Astrocyte (in vitro differentiated cells and primary cell): ENCODE measurements around the gene CCDC57. TPM values are rescaled to one million over a fixed set of nuclear protein-coding genes. Genes with fewer than 3 reads are reported as not detected.

Experiments used
- DNase-seq: peaks from one replicate; pipeline ENCODE4 v3.0.0-alpha.2; 2010; ENCODE audit warnings: low read depth
- FAIRE-seq: peaks from 2 replicates; lab custom pipeline; 2011; peaks lifted over from hg19 to GRCh38; lab: Jason Lieb, UNC
- H2AFZ ChIP-seq: 2 replicates; pipeline ENCODE4 v1.6.0; 2012; ENCODE audit warnings: low read depth, low read length, inconsistent platforms
- H3K27ac ChIP-seq: 2 replicates; pipeline ENCODE4 v1.5.1; 2011; ENCODE audit warnings: low read depth, low read length, inconsistent platforms
- H3K27me3 ChIP-seq: 2 replicates; pipeline ENCODE4 v1.6.0; 2011; ENCODE audit warnings: low read length, inconsistent platforms; ENCODE audit not compliant: insufficient read depth
- H3K36me3 ChIP-seq: 2 replicates; pipeline ENCODE4 v1.5.1; 2011; ENCODE audit warnings: low read length, inconsistent platforms; ENCODE audit not compliant: insufficient read depth
- H3K4me1 ChIP-seq: 2 replicates; pipeline ENCODE4 v1.5.1; 2011; ENCODE audit warnings: low read length, inconsistent platforms; ENCODE audit not compliant: insufficient read depth
- H3K4me2 ChIP-seq: 2 replicates; pipeline ENCODE4 v1.6.0; 2012; ENCODE audit warnings: low read length, inconsistent platforms
- H3K4me3 ChIP-seq: 2 replicates; pipeline ENCODE4 v1.5.1; 2011; ENCODE audit warnings: low read depth, mild to moderate bottlenecking, low read length, inconsistent platforms; ENCODE audit not compliant: insufficient read depth
- H3K79me2 ChIP-seq: 2 replicates; pipeline ENCODE4 v1.6.0; 2012; ENCODE audit warnings: mild to moderate bottlenecking, low read length, inconsistent platforms; ENCODE audit not compliant: insufficient read depth
- H3K9ac ChIP-seq: 2 replicates; pipeline ENCODE4 v1.6.0; 2012; ENCODE audit warnings: mild to moderate bottlenecking, low read length, inconsistent platforms
- H3K9me3 ChIP-seq: 2 replicates; pipeline ENCODE4 v1.5.1; 2012; ENCODE audit warnings: low read depth, mild to moderate bottlenecking, low read length, inconsistent platforms; ENCODE audit not compliant: insufficient read depth
- H4K20me1 ChIP-seq: 2 replicates; pipeline ENCODE4 v1.6.0; 2012; ENCODE audit warnings: low read length, inconsistent platforms; ENCODE audit not compliant: insufficient read depth
- H3K27ac Mint-ChIP-seq: one replicate; pipeline ENCODE4 v1.8.0; 2021; ENCODE audit warnings: mild to moderate bottlenecking, mixed read lengths; ENCODE audit not compliant: unreplicated experiment
- H3K27me3 Mint-ChIP-seq: one replicate; pipeline ENCODE4 v1.8.0; 2021; ENCODE audit warnings: low read depth, mixed read lengths; ENCODE audit not compliant: unreplicated experiment
- H3K36me3 Mint-ChIP-seq: one replicate; pipeline ENCODE4 v1.8.0; 2021; ENCODE audit warnings: low read depth, mixed read lengths; ENCODE audit not compliant: unreplicated experiment
- H3K4me1 Mint-ChIP-seq: one replicate; pipeline ENCODE4 v1.8.0; 2021; ENCODE audit warnings: low read depth, mixed read lengths; ENCODE audit not compliant: unreplicated experiment
- H3K4me3 Mint-ChIP-seq: one replicate; pipeline ENCODE4 v1.8.0; 2021; ENCODE audit warnings: mild to moderate bottlenecking, moderate library complexity, mixed read lengths; ENCODE audit not compliant: unreplicated experiment
- H3K9me3 Mint-ChIP-seq: one replicate; pipeline ENCODE4 v1.8.0; 2021; ENCODE audit warnings: mild to moderate bottlenecking, mixed read lengths; ENCODE audit not compliant: unreplicated experiment
- CTCF ChIP-seq: IDR thresholded peaks from 2 replicates; pipeline ENCODE4 v1.5.1; 2011; ENCODE audit warnings: low read depth, mild to moderate bottlenecking, inconsistent platforms, low read length, moderate library complexity; ENCODE audit not compliant: insufficient read depth
- EZH2 ChIP-seq: IDR thresholded peaks from 2 replicates; pipeline ENCODE4 v1.6.1; 2012; ENCODE audit warnings: mild to moderate bottlenecking, low read length, inconsistent platforms; ENCODE audit not compliant: insufficient read depth
- total RNA-seq: library from RNA; stranded (reverse); gene quantifications from 2 replicates; pipeline ENCODE4 v1.2.1, GENCODE V29; 2021

CCDC57 gene
- total RNA-seq, 1 donor from 2014 or later = 20.4 TPM

- no peaks in the 10 kb centered on the region for H3K9me3 ChIP-seq
- H3K4me1 ChIP-seq = peaks cover 24% of the 10 kb centered on the region
- H3K9ac ChIP-seq = peak within 1 kb of the TSS; percentile 65
- peaks cover 45% of the 10 kb centered on the region for H3K79me2 ChIP-seq
- H3K4me1 Mint-ChIP-seq = no peaks in the 10 kb centered on the region
- no peaks in the 10 kb centered on the region for H3K36me3 ChIP-seq
- H3K4me3 ChIP-seq = peak within 1 kb of the TSS; percentile 68
- peak within 1 kb of the TSS; percentile 60 for H2AFZ ChIP-seq
- H3K9me3 Mint-ChIP-seq = no peaks in the 10 kb centered on the region
- H3K27ac Mint-ChIP-seq = no peak within 1 kb of the TSS
- DNase-seq = peak; percentile 48
- peak within 1 kb of the TSS; percentile 47 for H3K27ac ChIP-seq
- FAIRE-seq = no peak
- H3K4me2 ChIP-seq = peak within 1 kb of the TSS; percentile 88
- no peak for TF ChIP-seq EZH2
- no peak for TF ChIP-seq CTCF
- H3K36me3 Mint-ChIP-seq = no peaks in the 10 kb centered on the region
- H3K27me3 Mint-ChIP-seq = no peaks in the 10 kb centered on the region
- H3K4me3 Mint-ChIP-seq = peak within 1 kb of the TSS; percentile 93
- peaks cover 30% of the 10 kb centered on the region for H4K20me1 ChIP-seq
- no peaks in the 10 kb centered on the region for H3K27me3 ChIP-seq
These were observed 16.4 kb upstream of the CCDC57 start, which contains the start of gene SLC16A3 for GRCh38 chr17:82228842-82229697. Gene SLC16A3 (plus strand): TSS chr17:82229042. CDS start chr17:82236009, 6,967 bp downstream.

- H3K4me3 Mint-ChIP-seq = peak overlapping the region; percentile 64
- no peaks in the 10 kb centered on the region for H3K36me3 ChIP-seq
- peak overlapping the region; percentile 50 for H3K4me3 ChIP-seq
- H3K27ac ChIP-seq = peak overlapping the region; percentile 47
- peak overlapping the region; percentile 58 for H3K9ac ChIP-seq
- peaks cover 26% of the 10 kb centered on the region for H4K20me1 ChIP-seq
- peaks cover 41% of the 10 kb centered on the region for H3K79me2 ChIP-seq
- DNase-seq (no peak), FAIRE-seq (no peak)
- H3K36me3 Mint-ChIP-seq = no peaks in the 10 kb centered on the region
- H3K4me2 ChIP-seq = peak overlapping the region; percentile 88
- no peaks in the 10 kb centered on the region for H3K27me3 ChIP-seq
- H3K27ac Mint-ChIP-seq = no peak overlapping the region
- H3K4me1 Mint-ChIP-seq = no peaks in the 10 kb centered on the region
- H3K9me3 ChIP-seq = no peaks in the 10 kb centered on the region
- H3K27me3 Mint-ChIP-seq = no peaks in the 10 kb centered on the region
- H3K4me1 ChIP-seq = peaks cover 24% of the 10 kb centered on the region
- H2AFZ ChIP-seq = peak overlapping the region; percentile 60
- H3K9me3 Mint-ChIP-seq = no peaks in the 10 kb centered on the region
- TF ChIP-seq EZH2 = no peak
- TF ChIP-seq CTCF = no peak
These were observed 15.7 kb upstream of the CCDC57 start for GRCh38 chr17:82228278-82228841.
